ENCODE results near the gene CTSH.

The CTSH gene

DNA sequence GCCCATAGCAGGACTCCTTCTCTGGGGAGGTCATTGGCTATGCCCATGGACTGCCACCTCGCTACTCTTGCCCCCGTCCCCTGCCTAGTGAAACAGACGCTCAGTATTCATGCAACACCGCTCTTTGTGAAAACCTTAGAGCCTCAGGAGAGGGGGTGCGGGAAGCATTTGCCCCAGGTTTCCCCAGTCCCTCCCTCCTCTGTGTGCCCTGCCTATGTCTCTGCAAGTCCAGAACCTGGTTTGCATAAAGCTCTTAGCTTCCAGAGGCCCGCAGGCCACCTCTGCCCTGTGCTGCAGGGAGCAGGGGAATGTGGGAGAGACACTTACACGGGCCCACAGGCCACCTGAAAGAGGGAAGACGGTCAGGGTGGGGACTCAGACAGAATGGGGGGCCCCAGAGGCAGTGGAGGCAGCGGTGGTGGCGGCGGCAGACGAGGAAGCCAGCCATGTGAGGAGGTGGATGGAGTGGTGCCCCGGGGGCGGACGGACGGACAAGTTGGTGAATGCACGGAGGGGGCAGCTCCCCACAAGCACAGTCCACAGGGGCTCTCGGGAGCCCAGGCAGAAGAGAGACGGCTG lies 33.8 kb upstream of the CTSH start:
- DNase-seq (ENCODE audit: low spot score) (no peak), FAIRE-seq (no peak)

DNA sequence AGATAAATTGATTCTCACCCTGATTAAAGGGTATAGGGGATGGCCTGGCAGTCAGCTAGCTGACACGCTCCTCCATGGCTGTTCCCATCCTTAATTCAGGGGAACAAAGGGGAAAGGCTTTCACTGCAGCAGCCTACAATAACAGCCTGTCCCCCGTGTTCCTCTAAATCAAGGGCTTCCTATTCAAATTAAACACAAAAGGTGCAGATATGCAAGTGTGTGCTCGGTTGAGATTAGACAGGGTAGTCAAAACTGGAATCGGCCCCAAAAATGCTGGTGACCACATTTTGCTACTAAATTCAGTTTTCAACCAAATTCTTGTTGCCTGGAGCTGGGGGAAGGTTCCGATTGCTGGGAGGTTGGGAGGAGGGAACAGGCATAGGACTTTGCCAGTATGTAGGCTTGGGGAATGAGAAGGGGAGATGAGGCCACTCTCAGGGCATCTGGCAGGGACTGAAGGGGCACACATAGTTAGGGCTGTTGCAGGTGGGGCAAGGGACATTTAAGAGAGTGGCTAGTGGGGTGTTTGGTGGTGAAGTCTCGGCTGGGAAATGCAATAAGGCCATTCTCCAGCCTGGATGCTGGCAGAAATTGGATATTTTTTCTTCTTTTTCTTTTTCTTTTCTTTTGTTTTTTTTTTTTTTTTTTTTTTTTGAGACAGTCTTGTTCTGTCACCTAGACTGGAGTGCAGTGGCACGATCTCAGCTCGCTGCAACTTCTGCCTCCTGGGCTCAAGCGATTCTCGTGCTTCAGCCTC lies 32.9 kb upstream of the CTSH start:
- FAIRE-seq (no peak), DNase-seq (ENCODE audit: low spot score) (no peak)

DNA sequence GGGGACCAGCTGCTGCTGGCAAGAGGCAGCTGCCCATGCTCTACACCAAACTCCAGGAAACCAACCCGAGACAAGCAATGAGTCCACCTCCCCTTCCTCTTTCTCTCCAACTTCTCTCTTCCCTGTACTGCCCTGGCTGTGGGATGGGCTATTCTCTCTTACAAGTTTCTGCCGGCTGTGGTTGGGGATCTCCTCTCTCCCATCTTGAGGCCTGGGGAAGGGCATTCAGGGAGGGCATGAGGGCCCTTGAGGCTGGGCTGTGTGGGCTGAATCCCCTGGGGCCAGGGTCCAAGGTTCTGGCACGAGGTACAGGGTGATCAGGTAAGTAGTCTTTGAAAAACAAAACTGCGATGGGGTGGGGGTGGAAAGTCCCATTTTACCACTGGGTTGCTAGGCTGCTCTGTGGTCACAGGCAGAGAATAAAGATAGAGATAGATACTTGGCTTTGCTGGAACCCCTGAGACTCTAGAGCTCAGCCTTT lies 32.3 kb upstream of the CTSH start:
- FAIRE-seq = no peak
- DNase-seq (ENCODE audit: low spot score) = no peak

DNA sequence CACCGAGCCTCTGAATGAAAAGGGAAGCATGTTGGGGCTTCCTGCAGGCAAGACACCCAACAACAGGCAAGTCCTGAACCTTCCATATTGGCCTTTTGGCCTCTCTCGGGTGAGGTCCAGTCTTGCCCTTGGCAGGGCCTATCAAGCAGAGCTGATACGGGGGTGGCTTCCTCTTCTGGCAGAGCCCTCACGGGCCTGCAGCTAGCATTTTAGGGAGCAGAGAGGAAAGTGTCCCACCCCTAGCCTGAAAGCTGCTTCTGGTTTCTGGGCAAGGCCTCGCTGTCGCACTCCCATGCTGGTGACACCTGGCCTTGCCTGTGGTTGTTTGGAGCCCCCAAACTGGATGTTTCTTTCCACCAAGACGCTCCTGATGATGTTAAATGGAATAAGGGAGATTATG lies 31.8 kb upstream of the CTSH start:
- FAIRE-seq (no peak), DNase-seq (ENCODE audit: low spot score) (no peak)

DNA sequence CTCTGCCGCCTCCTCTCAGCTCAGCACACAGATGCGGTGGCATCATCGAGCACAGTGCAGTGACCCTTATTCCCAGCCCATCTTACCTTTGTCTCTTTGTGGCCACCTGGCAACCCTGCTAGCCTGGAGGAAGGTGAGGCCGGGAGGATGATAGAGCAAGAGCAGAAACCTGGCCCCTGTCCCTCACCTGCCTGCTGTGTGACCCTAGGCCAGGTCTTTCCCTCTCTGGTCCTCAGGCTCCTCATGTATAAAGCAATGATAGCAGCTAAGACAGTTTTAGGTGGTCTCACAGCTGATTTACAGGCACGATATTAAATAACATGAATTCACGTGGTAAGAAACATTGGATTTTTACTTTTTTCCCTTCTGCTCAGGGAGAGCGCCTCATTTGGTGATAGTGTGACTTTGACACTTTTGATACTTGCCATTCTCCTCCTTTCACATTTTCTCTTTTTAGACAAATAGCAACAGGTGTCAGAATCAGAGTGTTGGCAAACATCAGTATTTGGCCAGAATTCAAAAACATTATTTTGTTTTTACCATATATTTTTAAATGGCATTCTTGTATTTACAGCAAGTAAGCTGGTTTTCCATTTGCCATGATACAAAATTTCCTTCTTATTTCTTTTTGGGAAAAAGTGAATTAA lies 29.5 kb upstream of the CTSH start:
- DNase-seq (ENCODE audit: low spot score) (no peak), FAIRE-seq (no peak)

DNA sequence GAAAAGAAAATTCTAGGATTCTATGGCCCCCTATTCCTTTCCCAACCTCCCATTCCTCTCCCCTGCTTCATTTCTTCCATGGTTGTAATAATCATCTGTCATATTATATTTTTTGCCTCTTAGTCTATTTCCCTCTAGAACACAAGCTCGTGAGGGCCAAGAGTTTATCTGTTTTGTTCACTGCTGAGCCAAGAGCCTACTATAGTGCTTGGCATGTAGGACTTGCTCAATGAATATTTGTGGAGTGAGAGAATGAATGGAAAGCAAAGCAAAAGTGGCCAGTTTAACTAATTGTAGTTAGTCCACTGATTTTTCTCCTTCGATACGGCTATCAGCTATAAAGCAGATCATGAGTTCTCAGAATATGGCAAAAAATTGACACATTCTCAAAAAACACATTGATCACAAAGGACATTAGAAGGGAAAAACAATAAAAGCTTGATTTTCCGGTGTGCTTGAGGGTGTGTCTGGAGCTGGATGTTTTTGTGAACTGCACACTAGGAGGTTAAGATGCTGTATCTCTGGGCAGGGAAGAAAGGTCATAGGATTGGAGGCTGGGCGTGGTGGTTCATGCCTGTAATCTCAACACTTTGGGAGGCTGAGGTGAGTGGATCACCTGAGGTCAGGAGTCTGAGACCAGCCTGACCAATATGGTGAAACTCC lies 25.0 kb upstream of the CTSH start:
- DNase-seq (ENCODE audit: low spot score) (no peak), FAIRE-seq (no peak)

DNA sequence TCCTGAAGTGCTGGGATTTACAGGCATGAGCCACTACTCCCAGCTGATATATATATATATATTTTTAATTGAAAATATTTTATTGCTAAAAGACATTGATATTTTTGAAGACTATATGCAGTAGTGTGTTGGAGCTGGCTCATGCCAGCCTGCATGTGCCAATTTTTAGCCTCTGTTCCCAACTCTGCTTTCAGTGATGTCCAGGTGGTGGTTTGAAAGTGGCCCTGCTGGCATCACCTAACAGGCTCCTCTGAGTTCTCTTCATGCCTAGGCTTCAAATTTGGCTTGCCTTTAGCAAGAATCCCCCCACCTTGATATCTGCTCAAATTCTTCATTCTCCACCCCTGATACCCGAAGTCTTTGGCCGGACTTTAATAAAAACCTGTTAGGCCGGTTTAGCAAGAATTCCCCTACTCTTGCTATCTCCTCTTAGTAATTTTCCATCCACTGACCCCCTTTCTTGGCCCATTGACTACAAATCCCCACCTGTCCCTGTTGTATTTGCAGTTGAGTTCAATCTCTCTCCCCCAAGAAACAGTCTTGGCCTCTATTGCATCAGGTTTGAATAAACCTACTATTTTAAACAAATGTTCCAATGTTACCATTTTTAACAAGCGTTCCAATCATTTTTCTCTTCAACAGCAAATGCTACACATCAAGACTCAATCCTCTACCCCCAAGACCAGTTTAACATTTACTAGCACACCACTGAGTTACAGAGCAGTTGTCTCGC lies 23.9 kb upstream of the CTSH start:
- no peak for FAIRE-seq

DNA sequence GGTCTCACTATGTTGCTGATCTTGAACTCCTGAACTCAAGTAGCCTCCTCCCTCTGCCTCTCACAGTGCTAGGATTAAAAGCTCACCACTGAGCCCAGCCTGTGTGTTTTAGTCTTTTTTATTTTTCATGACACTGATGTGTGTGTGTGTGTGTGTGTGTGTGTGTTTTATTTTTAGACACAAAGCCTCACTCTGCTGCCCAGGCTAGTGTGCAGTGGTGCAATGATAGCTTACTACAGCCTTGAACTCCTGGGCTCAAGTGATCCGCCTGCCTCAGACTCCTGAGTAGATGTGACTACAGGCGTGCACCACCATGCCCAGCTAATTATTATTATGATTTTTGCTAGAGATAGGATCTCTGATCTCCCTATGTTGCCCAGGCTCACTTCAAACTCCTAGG lies 23.3 kb upstream of the CTSH start:
- FAIRE-seq (no peak), DNase-seq (ENCODE audit: low spot score) (no peak)

More for the DNA sequence above, 23.9 kb upstream of the CTSH start:
- no peak for DNase-seq (ENCODE audit: low spot score)

DNA sequence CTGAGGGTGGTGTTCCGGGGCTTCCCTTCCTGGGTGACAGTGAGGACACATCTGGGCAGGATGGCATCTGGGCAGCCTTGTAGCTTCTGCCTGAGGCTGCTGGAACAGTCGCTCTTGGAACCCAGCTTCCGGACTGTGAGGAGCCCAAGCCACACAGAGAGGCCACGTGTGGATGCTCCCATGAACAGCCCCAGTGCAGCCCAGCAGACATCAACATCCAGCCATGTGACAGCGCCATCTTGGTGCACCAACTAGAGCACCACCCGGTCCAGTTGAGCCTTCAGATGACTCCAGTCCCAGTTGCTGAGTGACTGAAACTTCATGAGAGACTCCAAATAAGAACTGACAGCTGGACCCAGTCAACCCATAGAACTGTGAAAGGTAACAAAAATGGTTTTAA lies 15.5 kb upstream of the CTSH start:
- FAIRE-seq (no peak), DNase-seq (ENCODE audit: low spot score) (no peak)

DNA sequence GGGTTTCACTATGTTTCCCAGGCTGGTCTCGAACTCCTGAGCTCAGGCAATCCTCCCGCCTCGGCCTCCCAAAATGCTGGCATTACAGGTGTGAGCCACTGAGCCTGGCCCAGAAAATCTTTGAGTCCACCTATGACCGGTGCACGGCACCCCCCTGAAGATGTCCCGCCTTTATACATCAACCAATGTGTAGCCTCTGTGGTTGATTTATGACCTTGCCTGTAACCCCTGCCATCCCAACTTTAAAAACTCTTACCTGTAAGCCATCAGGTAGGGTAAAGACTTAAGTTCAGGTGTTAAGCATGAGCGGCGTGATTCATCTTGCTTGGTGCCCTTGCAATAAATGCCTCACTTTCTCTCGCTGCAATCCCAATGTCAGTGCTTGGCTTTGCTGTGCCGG lies 14.5 kb upstream of the CTSH start:
- no peak for DNase-seq (ENCODE audit: low spot score)

DNA sequence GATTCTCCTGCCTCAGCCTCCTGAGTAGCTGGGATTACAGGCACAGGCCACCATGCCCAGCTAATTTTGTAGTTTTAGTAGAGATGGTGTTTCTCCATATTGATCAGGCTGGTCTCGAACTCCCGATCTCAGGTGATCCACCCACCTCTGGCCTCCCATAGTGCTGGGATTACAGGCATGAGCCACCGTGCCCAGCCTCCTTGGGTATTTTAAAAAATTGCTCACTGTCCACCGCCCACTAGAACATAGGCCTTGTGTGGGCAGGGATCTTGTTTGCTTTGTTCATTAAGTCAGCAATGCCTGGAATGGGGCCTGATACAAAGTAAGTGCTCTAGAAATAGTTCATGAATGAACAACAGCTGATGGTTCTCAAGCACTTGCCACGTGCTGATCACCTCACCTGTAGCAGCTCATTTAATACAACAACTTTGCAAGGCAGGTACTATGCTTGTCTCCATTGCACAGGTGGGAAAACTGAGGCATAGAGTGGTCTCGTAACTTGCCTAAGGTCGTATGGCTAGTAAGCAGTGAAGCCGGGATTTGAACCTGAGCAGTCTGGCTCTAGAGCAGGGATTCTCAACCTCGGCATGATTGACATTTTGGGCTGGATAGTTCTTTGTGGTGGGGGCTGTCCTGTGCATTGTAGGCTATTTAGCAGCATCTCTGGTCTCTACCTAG lies 12.7 kb upstream of the CTSH start:
- no peak for DNase-seq (ENCODE audit: low spot score)
- no peak for FAIRE-seq

More for the DNA sequence above, 14.5 kb upstream of the CTSH start:
- no peak for FAIRE-seq

DNA sequence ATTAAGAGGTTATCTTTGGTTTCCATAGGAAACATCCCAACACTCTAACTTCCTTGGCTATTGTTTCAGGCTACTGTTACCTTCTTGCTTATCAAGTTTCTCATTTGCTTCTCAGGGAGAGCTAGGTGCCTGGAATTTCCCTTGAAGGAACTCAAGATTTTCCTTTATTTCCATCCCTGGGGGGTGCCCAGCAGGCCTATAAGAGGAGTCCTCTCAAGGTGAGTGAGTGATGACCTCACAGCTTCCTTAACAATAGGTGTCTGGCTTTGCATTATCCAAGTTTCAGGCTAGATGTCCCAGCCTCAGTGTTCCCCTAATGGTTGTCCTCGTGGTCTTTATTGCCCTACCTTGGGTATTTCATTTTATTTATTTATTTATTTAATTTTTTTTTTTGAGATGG lies 12.1 kb upstream of the CTSH start:
- DNase-seq (ENCODE audit: low spot score) (no peak), FAIRE-seq (no peak)

DNA sequence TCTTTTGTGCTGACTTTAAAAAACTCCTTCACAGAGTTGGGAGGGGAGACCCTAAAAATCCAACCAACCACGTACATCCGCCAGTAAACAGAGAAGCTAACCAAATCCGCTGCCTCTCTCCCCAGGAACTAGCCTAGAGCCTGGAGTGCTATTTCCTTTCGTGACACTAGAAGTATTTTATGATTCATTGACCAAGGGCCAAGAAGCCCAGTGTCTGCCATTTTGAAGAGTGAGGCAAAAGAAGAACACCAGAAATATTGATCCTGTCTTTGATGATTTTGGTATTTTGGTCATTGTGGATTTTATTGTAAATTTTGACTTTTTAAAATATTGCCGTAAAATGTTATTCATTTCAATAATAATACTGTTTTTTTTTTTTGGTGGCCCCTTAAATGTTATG lies 10.5 kb upstream of the CTSH start:
- FAIRE-seq (no peak), DNase-seq (ENCODE audit: low spot score) (no peak)

DNA sequence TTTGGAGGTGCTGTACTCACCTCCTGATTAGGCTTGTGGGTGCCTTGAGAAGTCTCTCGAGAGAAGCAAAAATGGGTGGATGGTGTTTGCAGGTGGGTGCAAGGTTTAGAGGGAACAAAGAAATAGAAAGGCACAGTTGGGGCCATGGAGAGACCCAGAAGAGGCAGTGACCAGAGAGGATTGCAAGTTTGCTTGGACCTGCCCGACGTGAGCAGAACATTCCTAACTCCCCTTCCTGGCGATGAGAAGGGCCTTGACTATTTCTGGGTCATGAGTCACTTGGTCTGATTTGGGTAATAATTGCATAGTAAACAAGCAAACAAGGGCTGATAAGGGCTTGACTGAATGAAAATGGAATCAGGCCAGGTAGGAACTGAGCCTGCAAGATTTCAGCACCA lies 7.0 kb upstream of the CTSH start:
- no peak for DNase-seq (ENCODE audit: low spot score)
- no peak for FAIRE-seq

DNA sequence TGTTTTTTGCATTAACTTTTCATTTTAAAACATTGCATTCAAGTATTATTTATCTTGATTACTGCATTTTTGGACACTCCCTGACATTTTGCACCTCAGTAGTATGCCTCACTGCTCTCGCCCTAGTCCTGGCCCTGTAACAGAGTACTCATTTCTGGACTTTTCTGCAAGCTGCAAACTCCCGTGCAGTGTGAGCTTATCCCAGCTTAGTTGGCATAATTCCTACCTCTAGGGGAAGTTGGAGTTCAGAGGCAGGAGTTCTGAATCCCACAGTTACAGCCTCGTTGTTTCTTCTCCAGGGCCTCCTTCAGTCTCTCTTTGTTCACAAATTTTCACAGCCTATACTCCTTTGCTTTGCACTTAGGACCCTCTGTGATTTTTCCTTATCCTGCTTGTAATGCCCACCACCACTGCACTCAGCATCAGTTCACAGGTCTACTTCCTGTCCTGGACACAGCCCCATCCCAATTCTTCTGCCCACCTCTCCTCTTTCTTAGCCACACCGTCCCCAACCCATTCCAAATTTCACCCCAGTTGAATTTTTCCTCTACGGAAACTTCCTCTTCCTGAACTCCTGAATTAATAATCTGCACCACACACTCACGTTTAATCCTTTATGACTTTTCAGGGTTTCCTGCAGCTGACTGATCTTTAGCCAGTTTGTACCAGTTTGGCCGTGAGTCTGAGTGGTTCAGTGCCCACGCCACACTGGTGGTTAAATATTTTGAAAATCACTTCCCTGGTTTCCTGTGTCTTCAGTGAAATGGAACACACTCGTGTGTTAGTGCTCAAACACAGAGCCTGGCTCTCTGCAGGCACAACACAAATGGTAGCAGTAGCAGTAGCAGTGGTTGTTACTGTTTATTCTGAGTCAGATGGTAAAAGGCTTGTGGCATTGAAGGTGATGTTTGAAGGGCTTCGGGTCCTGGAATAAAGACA lies 6.3 kb upstream of the CTSH start:
- DNase-seq (ENCODE audit: low spot score) = no peak
- FAIRE-seq = no peak

DNA sequence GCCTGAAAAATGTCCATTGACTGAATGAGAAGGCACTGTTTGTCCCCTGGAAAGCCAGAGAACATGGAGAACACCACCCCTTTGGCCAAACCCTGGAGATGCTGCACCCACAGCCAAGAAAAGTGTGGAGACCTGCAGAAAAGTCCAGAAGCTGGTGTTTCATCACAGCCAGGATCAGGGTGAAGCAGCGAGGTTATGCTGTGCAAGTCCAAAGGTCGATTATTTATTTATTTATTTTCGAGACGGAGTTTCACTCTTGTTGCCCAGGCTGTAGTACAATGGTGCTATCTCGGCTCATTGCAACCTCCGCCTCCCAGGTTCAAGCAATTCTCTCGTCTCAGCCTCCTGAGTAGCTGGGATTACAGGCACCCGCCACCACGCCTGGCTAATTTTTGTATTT lies 5.5 kb upstream of the CTSH start:
- no peak for FAIRE-seq
- no peak for DNase-seq (ENCODE audit: low spot score)

DNA sequence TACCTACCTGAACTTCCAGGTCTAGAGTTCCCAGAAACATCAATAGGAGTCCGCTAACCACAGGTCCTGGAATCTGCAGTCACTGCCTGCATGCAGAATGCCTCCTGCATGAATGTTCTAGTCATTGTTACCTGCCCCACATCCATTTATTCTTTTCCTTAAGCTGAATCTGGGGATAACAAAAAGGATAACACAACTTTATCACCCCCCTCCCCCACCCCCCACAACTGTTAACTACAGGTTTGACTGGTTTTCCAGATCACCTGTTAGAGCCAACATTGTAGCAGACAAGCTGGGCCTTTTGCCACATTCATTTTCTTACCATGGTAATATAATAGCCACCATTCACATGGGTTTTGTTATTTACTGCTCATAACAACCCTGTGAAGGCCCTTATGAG lies 4.6 kb upstream of the CTSH start:
- FAIRE-seq (no peak), DNase-seq (ENCODE audit: low spot score) (no peak)

DNA sequence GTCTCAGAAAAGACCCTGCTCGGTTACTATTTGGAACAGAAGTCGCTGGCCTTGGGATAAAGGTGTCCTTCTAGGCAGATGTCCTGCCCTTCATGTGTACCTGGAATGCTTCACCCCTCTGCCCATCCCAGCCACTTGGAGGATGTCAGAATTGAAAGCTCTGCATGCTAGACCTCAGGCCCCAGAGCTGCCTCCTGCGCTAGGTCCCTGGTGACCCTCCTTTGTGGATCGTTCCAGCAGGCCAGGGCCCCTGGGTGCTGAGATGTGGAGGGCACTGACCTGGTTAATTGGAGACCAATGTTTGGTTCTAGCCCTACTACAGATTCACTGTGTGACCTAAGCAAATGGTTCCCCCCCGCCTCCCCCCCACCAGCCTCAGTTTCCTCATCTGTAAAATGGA lies 2.7 kb upstream of the CTSH start:
- FAIRE-seq = no peak
- DNase-seq (ENCODE audit: low spot score) = no peak

DNA sequence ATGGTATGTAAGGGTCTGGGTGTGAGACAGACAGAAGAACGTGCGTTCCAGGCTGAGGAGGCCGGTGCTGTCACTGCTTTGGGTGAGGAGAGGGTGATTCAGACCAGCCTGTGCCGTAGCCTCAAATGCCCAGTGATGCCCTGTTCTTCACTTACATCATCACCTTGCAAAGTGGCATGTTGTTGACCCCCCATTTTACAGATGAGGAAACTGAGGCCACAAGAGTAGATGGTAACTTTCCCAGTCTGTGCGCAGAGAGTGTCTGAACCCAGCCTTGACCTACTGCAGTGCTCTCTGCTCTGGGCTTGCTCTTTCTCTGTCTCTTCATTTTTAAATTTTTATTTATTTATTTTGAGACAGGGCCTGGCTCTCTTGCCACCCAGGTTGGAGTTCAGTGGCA lies 1.6 kb upstream of the CTSH start:
- DNase-seq (ENCODE audit: low spot score) (no peak), FAIRE-seq (no peak)

DNA sequence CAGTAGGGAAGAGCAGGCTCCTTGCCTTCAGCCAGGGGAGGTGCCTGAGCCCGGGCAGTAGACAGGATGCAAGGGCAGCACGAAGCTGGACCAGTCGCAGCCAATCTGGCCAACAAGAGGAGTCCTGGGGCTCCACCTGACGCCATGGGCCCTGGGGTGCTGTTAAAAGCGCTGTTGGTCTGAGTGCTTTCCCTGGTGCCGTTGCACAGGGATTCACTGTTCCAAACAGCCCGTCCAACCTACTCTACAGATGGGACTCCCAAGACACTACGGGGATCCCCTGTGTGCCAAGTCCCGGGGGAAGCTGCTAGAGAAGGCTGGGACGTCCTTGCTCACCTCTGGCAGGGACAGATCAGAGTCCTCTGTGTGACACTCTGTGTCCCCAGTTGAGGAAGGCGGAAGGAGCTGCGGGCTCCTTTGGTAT lies 632 bp downstream of the CTSH start:
- FAIRE-seq = no peak
- DNase-seq (ENCODE audit: low spot score) = no peak

Measured in urothelium cell line (cell line).